CD4-positive, alpha-beta T cell treated with Interleukin-12 subunit alpha and Interleukin-12 subunit beta, for 1 hour (primary cell): ENCODE data around the gene CYP2J2.
"Not testable (repeated sequence)": the region's sequence is repeated elsewhere in the genome, so short reads cannot be mapped to it uniquely, and the experiment has no call there.

Experiments used
- DNase-seq: peaks from one replicate; pipeline ENCODE4 v3.0.0-alpha.2; 2020

Gene CYP2J2

DNA sequence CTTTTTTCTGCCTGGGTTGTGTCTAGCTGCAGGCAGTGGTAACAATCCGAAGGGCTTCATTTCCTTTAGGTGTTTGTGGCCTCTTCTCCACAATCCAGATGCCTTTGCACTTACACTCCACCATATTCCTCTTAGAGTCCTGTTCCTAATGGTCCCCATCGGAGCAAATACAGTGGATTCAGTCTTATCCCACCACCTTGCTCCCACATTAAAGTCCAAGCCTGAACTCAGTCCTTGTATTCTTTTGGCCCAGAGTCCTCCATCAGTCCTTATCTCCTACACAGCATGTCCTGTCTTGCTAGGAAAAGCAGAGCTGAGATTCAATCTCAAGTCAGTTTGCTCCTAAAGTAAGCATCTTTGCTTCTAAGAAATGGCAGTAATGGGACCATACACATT, 8.8 kb downstream of the CYP2J2 start:
- DNase-seq: no peak

DNA sequence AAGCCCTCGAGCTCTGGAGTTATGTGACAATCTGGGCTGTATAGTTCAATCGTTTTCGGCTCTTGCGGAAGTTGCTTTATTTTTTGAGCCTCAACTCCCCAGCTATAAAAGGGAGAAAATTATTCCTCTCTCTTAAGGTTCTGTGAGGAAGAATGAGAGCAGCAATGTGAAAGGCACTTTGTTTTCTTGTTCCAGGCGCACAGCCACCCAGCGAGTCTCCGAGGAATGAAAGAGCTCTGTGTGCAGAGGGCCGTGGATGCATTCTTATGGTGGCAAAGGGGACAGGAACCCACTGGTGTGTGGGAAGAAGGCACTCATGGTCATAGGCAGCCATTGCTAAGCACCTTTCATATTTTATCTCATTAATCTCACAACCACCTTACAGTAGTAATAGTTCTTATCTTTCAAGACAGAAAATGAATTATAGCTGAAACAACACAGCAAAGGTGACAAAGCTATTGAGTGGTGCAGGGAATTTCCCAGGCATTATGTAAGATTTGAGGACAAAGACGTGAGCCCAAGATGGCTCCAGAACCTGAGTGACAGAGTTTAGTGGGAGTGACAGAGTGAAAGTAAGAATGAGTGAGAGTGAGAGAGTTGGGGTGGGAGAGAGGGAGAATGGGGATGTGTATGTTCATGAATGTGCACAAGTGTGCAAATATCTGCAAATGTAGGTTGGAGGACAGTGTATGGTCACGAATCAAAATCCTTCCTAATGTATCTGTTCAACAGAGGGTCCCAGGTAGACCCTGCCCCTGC, 9.4 kb downstream of the CYP2J2 start:
- DNase-seq: no peak

DNA sequence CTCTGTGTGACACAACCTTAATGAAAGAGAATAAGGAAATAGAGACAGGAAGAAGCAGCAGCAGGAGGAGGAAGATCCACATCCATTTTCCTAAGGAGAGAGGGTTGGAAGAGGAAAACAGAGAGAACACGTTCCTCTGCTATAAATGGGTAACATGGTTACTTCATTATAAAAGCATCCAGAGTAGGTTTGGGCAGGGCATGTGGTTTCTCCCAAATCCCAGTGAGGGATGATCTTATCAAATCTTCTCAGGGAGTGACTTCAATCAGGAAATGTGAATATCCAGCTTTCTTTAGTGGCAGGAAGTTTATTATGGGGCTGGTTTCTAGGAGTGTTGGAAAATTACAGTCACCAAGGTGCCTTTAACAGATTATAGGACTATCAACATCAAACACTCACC, 11.1 kb downstream of the CYP2J2 start:
- no peak for DNase-seq

DNA sequence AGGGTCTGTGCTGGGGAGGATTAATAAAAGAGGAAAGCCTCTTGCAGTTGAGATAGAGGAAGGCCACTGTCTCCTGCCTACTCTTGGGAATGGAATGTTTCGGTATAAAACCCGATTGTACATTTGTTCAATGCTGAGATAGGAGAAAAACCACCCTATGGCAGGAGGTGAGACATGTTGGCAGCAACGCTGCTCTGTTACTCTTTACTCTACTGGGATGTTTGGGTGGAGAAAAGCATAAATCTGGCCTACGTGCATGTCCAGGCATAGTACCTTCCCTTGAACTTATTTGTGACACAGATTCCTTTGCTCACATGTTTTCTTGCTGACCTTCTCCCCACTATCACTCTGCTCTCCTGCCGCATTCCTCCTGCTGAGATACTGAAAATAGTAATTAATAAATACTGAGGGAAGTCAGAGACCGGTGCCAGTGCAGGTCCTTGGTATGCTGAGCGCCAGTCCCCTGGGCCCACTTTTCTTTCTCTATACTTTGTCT, 11.7 kb downstream of the CYP2J2 start:
- not testable (repeated sequence) for DNase-seq

DNA sequence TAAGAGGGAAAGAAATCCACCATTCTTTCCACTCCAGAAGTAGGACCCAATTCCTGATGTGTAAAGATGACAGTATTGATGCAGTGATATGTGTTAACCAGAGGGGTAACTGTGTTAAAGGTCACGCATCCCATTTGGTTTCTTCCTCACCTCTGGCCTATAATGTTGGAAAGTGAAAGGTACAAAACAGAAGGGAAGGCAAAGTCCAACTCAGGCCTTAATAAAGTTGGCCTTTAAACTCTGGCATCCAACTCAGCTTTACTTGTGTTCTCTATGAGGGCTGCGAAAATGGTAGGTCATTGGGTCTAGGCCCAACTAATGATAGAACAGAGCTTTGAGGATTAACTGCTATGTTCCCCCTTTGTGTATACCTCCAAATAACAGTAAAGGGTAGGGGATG, 17.9 kb downstream of the CYP2J2 start:
- DNase-seq: no peak

DNA sequence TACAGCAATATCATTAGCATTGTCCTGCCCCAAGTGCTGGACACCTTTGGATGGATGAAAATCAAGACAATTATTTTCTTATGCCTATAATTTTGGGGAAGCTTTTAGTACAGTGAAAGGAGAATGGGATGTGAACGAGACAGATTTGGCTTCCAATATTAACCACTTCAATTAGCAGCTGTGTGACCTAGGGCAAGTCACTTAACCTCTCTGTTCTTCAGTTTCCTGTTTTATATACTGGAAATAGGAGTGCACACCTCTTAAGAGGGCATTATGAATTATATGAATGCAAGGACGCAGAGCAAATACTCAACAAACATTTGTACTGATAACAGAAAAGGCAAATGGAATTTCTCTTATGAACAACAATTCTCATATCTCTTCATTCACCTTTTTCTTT, 18.5 kb downstream of the CYP2J2 start:
- DNase-seq: no peak

DNA sequence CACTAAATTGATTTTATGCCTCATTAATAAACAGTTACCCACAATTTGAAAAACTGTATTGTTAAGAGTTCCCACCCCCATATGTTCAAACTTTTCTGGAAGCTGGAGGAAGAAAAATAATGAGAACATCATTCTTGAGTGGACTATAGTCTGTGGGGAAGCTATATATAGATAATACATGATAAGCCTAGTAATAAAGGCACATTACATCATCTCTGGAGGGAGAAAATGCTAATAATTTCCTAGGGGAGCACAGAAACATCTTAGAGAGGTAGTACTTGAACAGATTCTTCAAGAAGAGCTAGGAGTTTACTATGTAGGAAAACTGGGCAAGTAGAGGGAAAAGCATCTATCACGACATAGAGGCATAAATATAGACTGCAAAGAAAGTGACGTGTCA, 19.6 kb downstream of the CYP2J2 start:
- DNase-seq: no peak

DNA sequence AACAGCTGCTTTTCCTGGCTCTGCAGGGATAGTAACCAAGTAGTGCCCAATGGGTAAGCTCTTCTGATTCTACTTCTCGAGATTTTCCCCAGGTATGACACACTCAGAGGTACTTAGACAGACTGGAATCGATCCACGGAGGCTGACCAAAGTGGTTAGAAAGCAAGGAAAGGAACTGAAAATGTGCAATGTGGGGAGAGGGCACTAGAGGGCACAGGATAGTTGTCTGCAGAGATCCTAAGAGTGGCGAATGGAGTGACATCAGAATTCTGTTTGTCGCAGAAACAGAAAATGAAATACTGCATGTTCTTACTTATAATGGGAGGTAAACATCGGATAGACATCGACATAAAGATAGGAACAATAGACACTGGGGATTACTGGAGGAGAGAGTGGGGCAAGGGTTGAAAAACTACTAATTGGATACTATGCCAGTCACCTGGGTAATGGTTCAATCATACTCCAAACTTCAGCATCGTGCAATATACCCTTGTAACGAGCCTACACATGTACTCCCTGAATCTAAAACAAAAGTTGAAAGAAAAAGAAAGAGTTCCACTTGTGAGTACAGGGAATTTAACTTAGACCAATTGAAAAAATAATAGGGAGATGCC, 23.3 kb downstream of the CYP2J2 start:
- peak; percentile 3 for DNase-seq

DNA sequence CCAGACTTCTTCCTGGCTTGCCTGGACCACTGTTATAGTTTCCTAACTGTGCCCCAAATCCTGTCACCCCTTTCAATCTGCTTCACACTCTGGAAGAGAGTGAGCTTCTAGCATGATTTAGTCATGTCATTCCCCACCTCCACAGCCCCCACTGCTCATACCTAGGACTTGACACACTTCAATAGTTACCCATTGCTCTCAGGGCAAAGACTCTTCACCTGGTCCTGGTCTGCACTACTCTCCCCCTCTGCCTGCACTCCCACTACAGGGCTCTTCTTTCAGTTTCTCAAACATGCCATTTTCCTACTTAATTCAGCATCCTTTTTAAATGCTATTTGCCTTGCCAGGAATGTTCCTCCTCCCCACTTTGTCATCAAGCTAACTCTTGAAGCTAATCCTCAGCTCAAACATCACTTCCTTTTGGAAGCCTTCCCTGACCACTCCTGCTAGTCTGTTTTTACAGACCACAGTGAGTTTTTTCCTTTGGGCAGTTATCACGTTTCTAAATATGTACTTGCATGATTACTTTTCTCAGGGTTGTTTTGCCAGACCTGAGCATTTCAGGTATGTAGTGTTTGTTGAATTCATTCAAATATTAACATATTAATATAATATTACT, 24.7 kb downstream of the CYP2J2 start:
- DNase-seq: no peak

DNA sequence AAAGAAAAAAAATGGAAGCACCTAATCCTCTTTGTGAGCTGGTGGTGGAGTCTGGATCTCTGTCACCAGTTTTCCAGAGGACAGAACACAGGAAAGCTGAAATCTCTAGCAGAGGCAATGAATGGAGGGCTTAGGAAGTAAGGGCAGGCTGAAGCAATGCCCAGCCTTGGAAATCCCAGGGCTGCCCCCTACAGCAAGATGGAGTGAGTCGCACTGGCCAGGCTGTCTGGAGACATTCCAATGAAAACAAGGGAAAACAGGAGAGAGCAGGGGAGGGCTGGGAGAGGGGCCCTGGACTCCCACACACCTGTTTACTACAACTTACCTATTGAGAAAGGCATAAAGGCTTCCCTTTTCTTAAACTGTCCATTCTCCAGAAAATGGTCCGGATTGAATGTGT, 25.9 kb downstream of the CYP2J2 start:
- DNase-seq: no peak

DNA sequence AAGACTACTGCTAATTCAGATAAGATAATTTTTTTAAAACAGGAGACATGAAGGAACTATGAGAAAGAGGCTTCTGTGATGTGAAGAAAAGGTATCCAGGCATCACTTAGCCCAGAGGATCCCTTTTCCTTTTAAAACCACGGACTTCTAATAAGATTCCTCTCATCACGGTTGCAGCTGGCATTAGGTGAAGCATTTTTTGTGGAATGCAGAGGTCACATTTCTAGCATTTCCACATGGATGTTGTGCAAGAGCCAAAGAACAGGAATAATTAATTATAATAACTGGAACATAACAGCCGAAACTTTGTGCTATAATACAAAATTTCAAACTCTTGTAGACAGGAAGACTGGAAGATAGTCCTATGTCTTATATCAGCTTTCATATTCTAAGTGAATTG, 27.6 kb downstream of the CYP2J2 start:
- no peak for DNase-seq

DNA sequence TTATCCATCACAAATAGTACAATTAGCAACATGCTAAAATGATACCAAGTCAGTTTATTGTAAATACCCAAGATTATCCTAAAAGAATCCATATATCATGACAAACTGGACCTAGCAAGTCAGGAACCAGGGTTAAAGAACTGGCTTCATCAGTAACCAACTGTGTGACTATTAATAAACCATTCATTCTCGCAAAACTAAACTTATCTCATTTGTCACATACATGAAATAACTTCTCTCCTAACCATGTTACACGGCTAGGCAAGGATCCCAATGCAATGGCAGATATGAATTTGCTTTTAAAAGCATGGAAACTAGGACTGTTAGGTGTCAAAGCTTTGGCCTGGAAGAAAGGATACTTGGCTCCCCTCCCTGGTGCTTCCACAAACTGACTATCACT, 29.4 kb downstream of the CYP2J2 start:
- DNase-seq: no peak

DNA sequence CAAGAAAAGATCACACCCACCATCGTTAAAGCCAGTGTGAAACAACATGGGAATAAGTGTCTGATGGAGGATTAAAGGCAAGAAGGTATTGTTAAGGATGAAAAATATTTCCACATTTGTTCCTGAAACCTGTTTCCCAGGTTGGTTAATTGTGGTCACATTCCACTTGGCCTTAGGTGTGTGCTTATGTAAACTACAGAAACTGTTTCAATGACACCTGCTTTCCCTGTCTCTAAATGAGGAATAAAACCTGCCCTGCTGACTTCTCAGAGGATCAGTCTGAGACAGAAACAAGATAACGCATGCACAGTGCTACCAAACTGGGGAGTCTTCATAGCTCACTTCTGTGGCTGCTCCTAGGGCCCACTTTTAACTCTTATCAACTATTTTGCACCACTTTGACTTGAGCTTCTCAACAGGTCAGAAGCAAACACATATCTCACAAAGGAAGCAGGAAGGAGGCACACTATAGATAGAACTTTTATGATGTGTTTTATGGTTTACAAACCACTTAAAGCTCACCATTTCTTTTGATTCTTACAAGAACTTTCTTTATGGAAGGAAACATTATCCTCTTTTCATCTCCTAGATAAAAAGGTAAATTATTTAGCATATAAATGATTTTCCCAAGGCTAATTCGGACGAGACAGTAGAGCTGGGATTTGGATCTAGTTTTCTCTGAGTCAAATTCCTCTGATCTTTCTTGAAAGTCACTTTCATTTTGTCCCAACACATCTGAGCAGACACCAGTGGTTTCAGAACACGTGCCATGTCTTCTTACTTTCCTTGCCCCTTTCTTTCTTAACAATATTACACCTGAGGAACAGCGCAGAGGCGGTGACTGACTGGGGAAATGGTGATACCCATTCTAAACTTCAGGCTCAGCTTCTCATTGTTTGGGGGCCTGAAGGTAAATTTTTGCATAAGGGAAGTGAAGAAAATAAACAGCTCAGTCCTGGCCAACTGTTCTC, 33.4 kb downstream of the CYP2J2 start:
- DNase-seq: no peak

DNA sequence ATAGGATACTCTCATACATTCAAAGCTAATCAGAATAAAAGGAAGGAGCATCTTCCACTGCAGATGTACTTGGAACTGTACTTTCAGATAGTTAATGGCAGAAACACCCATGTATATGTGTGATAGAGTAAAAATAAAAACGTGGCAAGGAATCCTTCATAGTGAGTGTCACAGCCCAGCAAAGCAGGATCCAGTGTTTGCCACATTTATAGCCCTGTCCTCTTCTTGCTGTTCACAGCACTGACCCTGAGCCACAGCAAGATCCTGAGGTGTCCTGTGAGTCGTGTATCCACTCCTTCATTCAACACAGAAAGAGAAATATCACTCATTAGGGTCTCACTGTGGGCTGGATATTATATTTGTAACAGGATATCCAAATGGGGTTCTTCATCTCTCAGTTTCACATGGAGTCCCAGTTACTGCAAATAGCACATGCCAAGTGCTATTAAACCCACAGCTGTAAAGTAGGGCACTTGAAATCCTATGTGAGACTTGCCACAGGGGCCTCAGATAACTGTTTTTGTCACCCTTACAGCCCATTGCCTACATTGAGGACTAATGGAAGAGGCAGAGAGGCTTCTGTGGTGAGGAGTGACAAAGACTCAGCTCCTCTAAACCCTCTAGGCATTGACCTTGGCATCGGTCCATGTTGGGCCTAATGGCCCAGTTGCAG, 41.3 kb downstream of the CYP2J2 start:
- DNase-seq: no peak

DNA sequence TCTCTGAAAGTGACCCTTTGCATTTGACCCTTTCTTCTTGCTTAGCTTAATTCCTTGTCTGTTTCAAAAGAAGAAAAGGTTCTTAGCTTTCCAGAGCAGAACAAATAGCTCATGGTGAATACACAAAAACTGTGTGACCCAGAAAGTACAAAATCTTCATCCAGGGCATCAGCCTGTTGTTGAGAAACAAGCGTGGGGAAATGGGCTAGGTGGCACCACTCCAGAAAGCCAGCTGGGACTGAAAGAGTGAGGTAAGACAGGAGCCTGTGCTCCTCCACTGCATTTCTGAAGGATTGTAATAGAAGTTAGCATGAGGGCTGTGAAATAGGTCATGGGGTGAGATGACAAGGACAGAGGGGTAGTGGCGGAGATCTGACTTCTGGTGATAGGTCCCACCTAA, 45.8 kb downstream of the CYP2J2 start:
- DNase-seq: no peak

DNA sequence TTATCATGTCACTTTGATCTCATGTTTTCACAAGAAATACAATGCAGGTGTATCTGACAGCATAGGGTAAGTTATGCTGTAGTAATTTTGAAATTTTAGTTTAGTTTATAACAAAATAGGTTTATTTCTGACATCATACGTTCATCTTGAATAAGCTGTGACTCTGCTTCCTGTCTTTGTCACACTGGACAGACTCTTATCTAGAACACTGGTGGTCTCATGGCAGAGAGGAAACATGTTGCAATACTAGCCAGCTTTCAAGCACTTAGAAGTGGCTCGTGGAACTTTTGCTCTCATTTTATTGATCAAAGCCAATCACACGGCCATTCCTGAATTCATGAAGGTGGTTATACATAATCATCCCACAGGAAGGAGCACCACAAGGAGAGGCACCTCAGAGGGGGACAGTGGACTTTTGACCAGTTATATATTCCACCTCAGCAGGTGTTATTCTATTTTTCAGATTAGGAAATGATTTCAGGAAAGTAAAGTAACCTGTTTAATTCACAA, 46.5 kb downstream of the CYP2J2 start:
- DNase-seq: no peak

DNA sequence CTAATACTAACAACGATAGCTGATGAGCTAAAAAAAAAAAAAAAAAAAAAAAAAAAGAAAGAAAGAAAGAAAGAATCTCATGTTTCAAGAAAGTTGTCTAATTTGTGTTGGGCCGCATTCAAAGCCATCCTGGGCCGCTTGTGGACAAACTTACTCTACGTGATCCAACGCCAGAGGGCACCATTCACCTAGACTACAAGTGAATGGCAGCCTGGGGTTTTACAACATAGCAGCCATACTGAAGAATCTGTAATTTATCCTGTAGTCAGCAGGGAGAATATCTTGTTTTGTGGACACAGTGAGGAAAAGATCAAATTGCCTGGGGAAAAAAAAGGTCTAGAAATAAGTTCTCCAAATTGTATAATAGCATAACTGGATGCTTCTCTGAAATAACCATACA, 47.0 kb downstream of the CYP2J2 start:
- peak; percentile 29 for DNase-seq

DNA sequence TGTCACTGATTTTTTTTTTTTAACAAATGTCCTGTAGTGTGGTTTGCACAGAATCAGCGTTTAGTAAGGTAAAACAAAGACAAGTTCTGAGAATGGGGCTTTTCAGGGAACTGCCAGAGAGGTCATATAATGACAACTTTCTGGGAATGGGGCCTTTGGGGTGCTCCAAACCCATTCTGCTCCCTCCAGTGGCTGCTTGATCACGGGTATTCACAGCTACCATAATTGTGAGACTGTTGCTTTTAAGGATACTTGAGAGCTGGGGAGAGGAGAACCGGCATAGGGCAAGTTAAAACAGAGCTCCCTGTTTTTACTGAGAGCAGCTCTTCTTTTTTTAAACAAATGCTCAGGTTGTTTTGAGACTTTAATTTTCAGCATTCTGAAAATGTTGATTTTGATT, 48.2 kb downstream of the CYP2J2 start:
- DNase-seq: no peak

DNA sequence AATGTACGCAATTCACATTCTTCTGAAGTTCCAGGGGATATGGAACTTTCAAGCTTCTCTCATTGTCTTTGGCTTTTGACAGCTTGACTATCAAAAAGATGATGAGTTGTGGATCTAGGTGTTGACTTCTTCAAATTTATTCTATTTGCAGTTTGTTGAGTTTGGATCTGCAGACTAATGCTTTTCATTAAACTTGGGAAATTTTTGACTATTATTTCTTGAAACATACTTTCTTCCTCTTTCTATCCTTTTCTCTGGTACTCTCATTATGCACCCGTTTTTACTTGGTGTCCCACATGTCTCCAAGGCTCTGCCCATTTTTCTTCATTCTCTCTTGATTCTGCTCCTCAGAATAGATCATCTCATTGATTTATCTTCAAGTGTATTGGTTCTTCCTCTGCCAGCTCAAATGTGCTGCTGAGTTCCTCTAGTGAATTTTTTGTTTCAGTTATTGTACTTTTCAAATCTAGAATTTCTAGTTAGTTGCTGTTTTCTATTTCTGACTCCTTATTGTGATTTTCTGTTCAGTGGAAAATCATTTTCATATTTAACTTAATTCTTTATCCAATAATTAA, 49.4 kb downstream of the CYP2J2 start:
- DNase-seq: no peak

DNA sequence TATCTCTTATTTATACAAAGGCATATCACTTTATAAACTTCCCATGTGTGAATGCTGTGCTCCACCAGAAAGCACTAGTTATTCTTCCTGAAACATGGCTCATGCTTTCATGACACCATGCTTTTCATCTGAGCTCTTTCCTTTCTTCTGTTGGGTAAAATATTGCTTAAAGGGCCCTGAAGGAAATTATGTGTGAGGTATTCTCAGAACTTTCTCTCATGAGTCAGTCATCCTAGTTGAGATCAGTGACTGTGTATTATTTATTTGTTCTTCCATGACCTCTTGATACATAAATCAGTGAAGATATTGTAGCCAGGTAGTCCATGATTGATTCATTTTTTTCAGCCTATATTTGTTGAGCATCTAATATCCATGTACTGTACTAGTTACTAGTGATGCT, 54.8 kb downstream of the CYP2J2 start:
- DNase-seq: no peak

DNA sequence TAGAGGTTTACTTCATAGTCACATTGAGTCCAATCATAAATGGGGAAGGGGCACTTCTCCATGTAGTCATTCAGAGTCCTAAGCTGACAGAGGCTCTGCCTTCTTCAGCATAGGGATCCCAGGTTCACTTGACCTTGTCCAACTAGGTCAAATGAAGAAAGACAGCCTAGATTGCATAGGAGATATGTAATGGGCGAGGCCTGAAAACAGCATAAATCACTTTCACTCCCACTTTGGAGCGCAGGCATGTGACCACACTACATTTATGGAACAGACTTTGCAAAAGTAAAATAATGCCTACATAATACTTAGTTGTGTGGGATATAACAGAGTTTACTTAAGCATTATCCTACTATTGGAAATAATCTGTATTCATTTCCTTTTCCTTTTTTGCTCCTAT, 60.1 kb downstream of the CYP2J2 start:
- DNase-seq: no peak
